Mammary epithelial cell (primary cell): ENCODE data around the gene C11orf16.

Experiments
- EZH2 ChIP-seq: IDR thresholded peaks from 2 replicates; pipeline ENCODE4 v1.6.1; 2012; ENCODE audit warnings: low read length, inconsistent platforms, borderline replicate concordance
- TF ChIP-seq, protein P1 (sequence below), 2 donors: IDR thresholded peaks in 1 of 2; conservative IDR thresholded peaks in 1 of 2; 2 replicates each; pipeline ENCODE4 v1.5.1; 2011 to 2012; ENCODE audit warnings: inconsistent platforms in 2 of 2, low read length in 2 of 2, mild to moderate bottlenecking in 2 of 2, control low read depth in 1 of 2, low read depth in 1 of 2; ENCODE audit not compliant: insufficient read depth in 1 of 2; ENCODE audit errors: extremely low read depth in 1 of 2

DNA sequence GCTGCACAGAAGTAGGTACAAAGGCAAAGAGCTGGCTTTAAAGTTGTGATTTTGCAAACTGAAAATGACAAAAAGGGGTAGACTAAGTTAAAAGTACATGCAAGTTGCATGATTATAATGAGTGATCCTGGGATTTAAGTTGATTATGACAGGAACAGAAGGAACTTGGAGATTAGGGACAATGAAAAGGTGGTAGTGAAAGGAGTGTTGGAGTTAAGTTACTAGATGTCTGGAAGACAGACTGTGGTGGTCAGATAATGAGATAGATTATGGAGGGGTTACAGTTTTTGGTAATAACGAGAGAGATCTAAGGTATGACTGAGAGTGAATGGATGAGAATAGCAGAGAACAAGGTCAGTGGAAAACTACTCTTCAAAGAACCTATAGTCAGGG, 39.2 kb upstream of the C11orf16 start:
- TF ChIP-seq, protein P1, sequence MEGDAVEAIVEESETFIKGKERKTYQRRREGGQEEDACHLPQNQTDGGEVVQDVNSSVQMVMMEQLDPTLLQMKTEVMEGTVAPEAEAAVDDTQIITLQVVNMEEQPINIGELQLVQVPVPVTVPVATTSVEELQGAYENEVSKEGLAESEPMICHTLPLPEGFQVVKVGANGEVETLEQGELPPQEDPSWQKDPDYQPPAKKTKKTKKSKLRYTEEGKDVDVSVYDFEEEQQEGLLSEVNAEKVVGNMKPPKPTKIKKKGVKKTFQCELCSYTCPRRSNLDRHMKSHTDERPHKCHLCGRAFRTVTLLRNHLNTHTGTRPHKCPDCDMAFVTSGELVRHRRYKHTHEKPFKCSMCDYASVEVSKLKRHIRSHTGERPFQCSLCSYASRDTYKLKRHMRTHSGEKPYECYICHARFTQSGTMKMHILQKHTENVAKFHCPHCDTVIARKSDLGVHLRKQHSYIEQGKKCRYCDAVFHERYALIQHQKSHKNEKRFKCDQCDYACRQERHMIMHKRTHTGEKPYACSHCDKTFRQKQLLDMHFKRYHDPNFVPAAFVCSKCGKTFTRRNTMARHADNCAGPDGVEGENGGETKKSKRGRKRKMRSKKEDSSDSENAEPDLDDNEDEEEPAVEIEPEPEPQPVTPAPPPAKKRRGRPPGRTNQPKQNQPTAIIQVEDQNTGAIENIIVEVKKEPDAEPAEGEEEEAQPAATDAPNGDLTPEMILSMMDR (conservative IDR thresholded peaks at IDR 0.05 in 1 of 2, IDR thresholded peaks at IDR 0.05 in 1 of 2; ENCODE audit: extremely low read depth in 1 of 2, insufficient read depth in 1 of 2, low read depth in 1 of 2, low read length in 2 of 2), result no peak
- TF ChIP-seq EZH2, result no peak
